IPS-20b (cell line): Measurements from ENCODE around the gene CCL8.

Experiments
- H3K27ac ChIP-seq: one replicate; pipeline ENCODE4 v1.5.1; 2013; ENCODE audit warnings: low read length
- H3K27me3 ChIP-seq: 2 replicates; pipeline ENCODE4 v1.6.1; 2013; ENCODE audit warnings: mild to moderate bottlenecking, low read length, inconsistent platforms; ENCODE audit not compliant: insufficient read depth
- H3K36me3 ChIP-seq: 2 replicates; pipeline ENCODE4 v1.6.1; 2013; ENCODE audit warnings: low read depth, mild to moderate bottlenecking, inconsistent platforms, low read length, moderate library complexity; ENCODE audit not compliant: insufficient read depth
- H3K4me1 ChIP-seq: 2 replicates; pipeline ENCODE4 v1.6.1; 2013; ENCODE audit warnings: mild to moderate bottlenecking, control low read depth, inconsistent platforms, low read length, moderate library complexity; ENCODE audit not compliant: insufficient read depth
- H3K4me3 ChIP-seq: 2 replicates; pipeline ENCODE4 v1.5.1; 2013; ENCODE audit warnings: mild to moderate bottlenecking, low read length, inconsistent platforms
- H3K9ac ChIP-seq: 2 replicates; pipeline ENCODE4 v1.6.1; 2013; ENCODE audit warnings: low read depth, mild to moderate bottlenecking, inconsistent platforms, low read length, moderate library complexity
- H3K9me3 ChIP-seq: 2 replicates; pipeline ENCODE4 v1.6.1; 2013; ENCODE audit warnings: mild to moderate bottlenecking, low read depth, low read length, inconsistent platforms; ENCODE audit not compliant: insufficient read depth

CCL8 gene

DNA sequence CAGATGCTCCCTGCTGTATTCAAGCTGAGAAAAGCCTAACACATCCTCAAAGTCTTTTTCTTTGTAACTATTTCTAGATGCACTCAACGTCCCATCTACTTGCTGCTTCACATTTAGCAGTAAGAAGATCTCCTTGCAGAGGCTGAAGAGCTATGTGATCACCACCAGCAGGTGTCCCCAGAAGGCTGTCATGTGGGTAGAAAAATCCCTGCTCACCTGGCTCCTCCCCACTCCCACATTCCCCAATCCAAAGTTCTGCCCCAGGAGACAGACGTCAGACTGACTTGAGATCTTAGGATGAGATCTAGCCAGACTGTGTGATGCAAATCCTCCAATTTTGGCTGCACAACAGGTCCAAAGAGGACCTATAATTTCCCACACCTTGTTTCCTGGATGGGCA lies 38.2 kb downstream of the CCL8 start:
- Histone ChIP-seq H3K27ac (no peak overlapping the region), H3K27me3 (no peaks in the 10 kb centered on the region)

GRCh38 chr17:34358631-34359030 lies 39.4 kb downstream of the CCL8 start:
- no peak overlapping the region for H3K27ac ChIP-seq
- no peak overlapping the region for H3K4me3 ChIP-seq
- H3K9me3 ChIP-seq = no peaks in the 10 kb centered on the region
- no peak overlapping the region for H3K9ac ChIP-seq
- no peaks in the 10 kb centered on the region for H3K4me1 ChIP-seq
- no peaks in the 10 kb centered on the region for H3K27me3 ChIP-seq
- no peaks in the 10 kb centered on the region for H3K36me3 ChIP-seq

More for the DNA sequence above, 38.2 kb downstream of the CCL8 start:
- Histone ChIP-seq H3K9ac (no peak overlapping the region), H3K4me3 (no peak overlapping the region), H3K4me1 (no peaks in the 10 kb centered on the region), H3K36me3 (no peaks in the 10 kb centered on the region), H3K9me3 (no peaks in the 10 kb centered on the region)

GRCh38 chr17:34360601-34361270 lies 41.5 kb downstream of the CCL8 start:
- H3K36me3 ChIP-seq = no peaks in the 10 kb centered on the region
- H3K9me3 ChIP-seq = no peaks in the 10 kb centered on the region
- no peak overlapping the region for H3K27ac ChIP-seq
- H3K4me3 ChIP-seq = no peak overlapping the region
- no peak overlapping the region for H3K9ac ChIP-seq
- no peaks in the 10 kb centered on the region for H3K27me3 ChIP-seq
- H3K4me1 ChIP-seq = no peaks in the 10 kb centered on the region

- Histone ChIP-seq H3K27me3 (no peaks in the 10 kb centered on the region), H3K9ac (no peak overlapping the region), H3K4me3 (no peak overlapping the region), H3K36me3 (no peaks in the 10 kb centered on the region), H3K27ac (no peak overlapping the region), H3K4me1 (no peaks in the 10 kb centered on the region), H3K9me3 (no peaks in the 10 kb centered on the region)
Observed at GRCh38 chr17:34361478-34362061, 42.3 kb downstream of the CCL8 start.

- Histone ChIP-seq H3K4me1 (no peaks in the 10 kb centered on the region), H3K4me3 (no peak within 1 kb of the TSS), H3K36me3 (no peaks in the 10 kb centered on the region), H3K9me3 (no peaks in the 10 kb centered on the region), H3K9ac (no peak within 1 kb of the TSS), H3K27ac (no peak within 1 kb of the TSS), H3K27me3 (no peaks in the 10 kb centered on the region)
Observed at GRCh38 chr17:34363183-34363661, 44.0 kb downstream of the CCL8 start, which contains the start of gene CCL1. Gene CCL1 (minus strand): TSS chr17:34363233. CDS start chr17:34363161, 72 bp downstream.

GRCh38 chr17:34364751-34365150 lies 45.5 kb downstream of the CCL8 start:
- H3K9ac ChIP-seq = no peak overlapping the region
- H3K27ac ChIP-seq = no peak overlapping the region
- H3K4me3 ChIP-seq = no peak overlapping the region

DNA sequence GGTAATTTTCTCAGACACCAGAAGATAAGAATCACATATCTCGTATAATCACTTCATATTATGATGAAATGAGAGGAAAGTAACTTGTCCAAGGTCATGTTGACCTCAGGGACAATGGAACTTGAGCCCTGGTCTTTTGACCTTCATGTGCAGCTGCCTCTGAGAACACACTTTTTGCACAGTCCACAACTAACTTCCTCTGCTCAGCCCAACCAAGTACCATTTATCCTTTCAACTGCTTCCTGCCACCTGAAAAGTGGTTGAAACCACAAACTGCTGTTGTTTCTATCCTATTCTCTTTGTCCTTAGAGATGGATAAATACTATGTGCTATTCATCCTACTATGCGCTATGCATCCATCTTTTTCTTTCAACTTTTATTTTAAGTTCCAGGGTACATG lies 46.1 kb downstream of the CCL8 start:
- Histone ChIP-seq H3K27me3 (no peaks in the 10 kb centered on the region), H3K9me3 (no peaks in the 10 kb centered on the region), H3K4me3 (no peak overlapping the region), H3K4me1 (no peaks in the 10 kb centered on the region), H3K9ac (no peak overlapping the region), H3K27ac (no peak overlapping the region), H3K36me3 (no peaks in the 10 kb centered on the region)

More at GRCh38 chr17:34364751-34365150, 45.5 kb downstream of the CCL8 start:
- no peaks in the 10 kb centered on the region for H3K9me3 ChIP-seq
- H3K27me3 ChIP-seq = no peaks in the 10 kb centered on the region
- no peaks in the 10 kb centered on the region for H3K4me1 ChIP-seq
- no peaks in the 10 kb centered on the region for H3K36me3 ChIP-seq

DNA sequence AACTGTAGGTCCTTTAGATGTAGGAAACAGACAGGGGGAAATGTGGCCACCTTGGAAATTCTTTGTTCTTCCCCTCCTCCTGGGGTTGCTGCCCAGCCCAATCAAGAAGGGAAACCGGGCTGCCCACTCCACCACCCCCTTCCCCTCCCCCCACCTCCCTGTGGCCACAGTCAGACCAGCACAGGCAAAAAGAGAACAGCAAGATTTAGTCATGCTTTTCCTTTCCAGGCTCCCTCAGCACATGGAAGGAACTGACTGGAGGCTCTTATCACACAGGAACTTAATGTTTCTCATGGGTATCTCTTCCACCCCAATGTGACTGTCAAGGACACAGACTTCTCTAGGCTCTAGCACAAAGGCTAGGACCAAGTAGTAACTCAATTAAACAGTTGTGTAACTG lies 46.8 kb downstream of the CCL8 start:
- Histone ChIP-seq H3K9ac (no peak overlapping the region), H3K9me3 (no peaks in the 10 kb centered on the region), H3K4me1 (no peaks in the 10 kb centered on the region), H3K4me3 (no peak overlapping the region), H3K27me3 (no peaks in the 10 kb centered on the region), H3K27ac (no peak overlapping the region), H3K36me3 (no peaks in the 10 kb centered on the region)

GRCh38 chr17:34366529-34367107 lies 47.4 kb downstream of the CCL8 start:
- no peak overlapping the region for H3K9ac ChIP-seq
- no peaks in the 10 kb centered on the region for H3K9me3 ChIP-seq
- no peak overlapping the region for H3K27ac ChIP-seq
- H3K27me3 ChIP-seq = no peaks in the 10 kb centered on the region
- H3K4me3 ChIP-seq = no peak overlapping the region
- H3K36me3 ChIP-seq = no peaks in the 10 kb centered on the region
- no peaks in the 10 kb centered on the region for H3K4me1 ChIP-seq

DNA sequence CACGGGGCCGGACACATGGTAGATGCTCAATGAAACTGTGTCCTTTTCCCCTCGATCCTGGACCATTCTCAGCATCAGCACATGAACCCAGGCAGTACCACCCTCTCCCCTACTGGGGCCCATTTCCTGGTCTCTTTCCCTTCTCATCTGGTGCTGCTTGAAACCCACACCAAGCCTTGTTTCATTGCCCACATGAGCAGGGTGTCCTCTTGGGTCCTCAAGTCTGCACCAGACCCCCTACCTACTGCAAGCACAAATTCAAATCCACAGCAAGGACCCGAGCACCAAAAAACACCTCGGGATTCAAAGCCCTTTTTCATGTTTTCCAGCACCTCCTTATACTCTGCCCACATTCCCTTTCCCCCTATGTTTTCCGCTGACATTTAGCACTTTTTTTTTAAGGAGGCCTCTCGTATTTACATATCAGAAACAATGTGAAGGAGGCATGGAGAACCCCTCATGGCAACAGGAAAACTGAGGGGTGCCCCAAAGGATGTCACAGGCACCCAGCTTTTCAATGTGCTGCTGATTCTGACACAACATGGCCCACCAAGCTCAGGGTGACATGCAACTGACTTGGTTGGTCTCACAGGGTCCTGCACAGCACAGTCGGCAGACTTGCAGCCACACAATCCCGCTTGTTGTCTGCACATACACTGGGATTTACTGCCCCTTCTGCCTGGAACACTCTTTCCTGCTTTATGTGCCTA lies 48.4 kb downstream of the CCL8 start:
- no peaks in the 10 kb centered on the region for H3K27me3 ChIP-seq
- no peak overlapping the region for H3K9ac ChIP-seq
- H3K9me3 ChIP-seq = no peaks in the 10 kb centered on the region
- no peaks in the 10 kb centered on the region for H3K4me1 ChIP-seq
- no peak overlapping the region for H3K4me3 ChIP-seq
- no peaks in the 10 kb centered on the region for H3K36me3 ChIP-seq
- no peak overlapping the region for H3K27ac ChIP-seq

DNA sequence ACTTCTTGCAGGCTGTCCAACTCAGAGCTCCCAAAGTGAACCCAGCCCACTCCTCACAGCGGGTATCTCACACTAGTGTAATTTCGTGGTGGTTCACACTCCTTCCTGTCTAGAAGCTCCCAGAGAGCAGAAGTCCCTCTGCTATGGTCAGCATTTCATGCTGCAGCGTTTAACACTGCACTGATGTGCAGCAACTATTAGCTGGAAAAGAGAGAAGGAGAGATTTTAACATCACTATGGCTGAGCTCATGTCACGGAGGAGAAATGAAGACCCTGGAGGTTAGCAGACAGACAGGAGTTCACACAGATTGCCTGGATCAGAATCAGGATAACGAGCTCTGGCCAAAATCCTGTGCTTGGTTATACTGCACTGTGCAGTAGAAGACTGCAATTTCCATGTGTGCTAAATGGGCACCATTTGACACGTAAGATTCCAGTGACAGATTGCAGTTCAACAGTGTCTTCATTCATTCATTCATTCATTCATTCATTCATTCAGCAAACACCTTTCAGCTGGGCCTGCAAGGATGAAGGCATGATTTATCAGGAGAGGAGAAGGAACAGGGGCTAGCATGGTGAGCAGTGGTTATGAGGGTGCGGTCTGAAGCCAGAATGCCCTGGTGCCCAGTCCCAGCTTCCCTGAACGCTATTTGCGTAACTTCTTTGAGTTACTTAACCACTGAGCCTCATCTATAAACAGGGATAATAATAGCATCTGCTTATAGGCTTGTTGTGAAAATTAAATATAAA lies 49.1 kb downstream of the CCL8 start:
- Histone ChIP-seq H3K27me3 (no peaks in the 10 kb centered on the region), H3K4me1 (no peaks in the 10 kb centered on the region), H3K4me3 (no peak overlapping the region), H3K9me3 (no peaks in the 10 kb centered on the region), H3K9ac (no peak overlapping the region), H3K36me3 (no peaks in the 10 kb centered on the region), H3K27ac (no peak overlapping the region)
